ENCODE data around the gene JPH4. TPM values are rescaled to one million over a fixed set of nuclear protein-coding genes. Genes with fewer than 3 reads are reported as not detected.

JPH4 gene
- polyA plus RNA-seq, 3 donors from 2014 or later, result 0.10 TPM; not detected in 2

- H3K27me3 Mint-ChIP-seq (ENCODE audit: low read depth in 3 of 3), result peaks cover 0 to 2% (median 2%) of the 10 kb centered on the region in 3 donors
- H3K36me3 Mint-ChIP-seq, result no peaks in the 10 kb centered on the region
- H3K9me3 Mint-ChIP-seq, result no peaks in the 10 kb centered on the region
- no peak overlapping the region for H3K27ac Mint-ChIP-seq
- H3K4me3 Mint-ChIP-seq, result no peak overlapping the region
- H3K4me1 Mint-ChIP-seq, result no peaks in the 10 kb centered on the region
- no peak for DNase-seq
Observed at GRCh38 chr14:23525611-23526010, 53.0 kb downstream of the JPH4 start.

- Mint-ChIP-seq H3K4me1 (no peaks in the 10 kb centered on the region), H3K27me3 (ENCODE audit: low read depth in 3 of 3) (peaks cover 0 to 2% (median 2%) of the 10 kb centered on the region in 3 donors), H3K9me3 (no peaks in the 10 kb centered on the region), H3K4me3 (no peak overlapping the region), H3K36me3 (no peaks in the 10 kb centered on the region), H3K27ac (no peak overlapping the region)
- DNase-seq, result no peak
Observed at GRCh38 chr14:23524954-23525353, 53.6 kb downstream of the JPH4 start.

- no peak overlapping the region for H3K4me3 Mint-ChIP-seq
- peaks cover 0 to 4% (median 0%) of the 10 kb centered on the region in 3 donors for H3K36me3 Mint-ChIP-seq
- H3K27ac Mint-ChIP-seq, result no peak overlapping the region
- no peak for DNase-seq
- no peaks in the 10 kb centered on the region for H3K9me3 Mint-ChIP-seq
- H3K4me1 Mint-ChIP-seq, result no peaks in the 10 kb centered on the region
- H3K27me3 Mint-ChIP-seq (ENCODE audit: low read depth in 3 of 3), result no peaks in the 10 kb centered on the region
Observed at GRCh38 chr14:23523229-23524016, 55.2 kb downstream of the JPH4 start.

GRCh38 chr14:23522643-23523198, 55.9 kb downstream of the JPH4 start:
- Mint-ChIP-seq H3K4me1 (no peaks in the 10 kb centered on the region), H3K36me3 (peaks cover 0 to 4% (median 0%) of the 10 kb centered on the region in 3 donors), H3K4me3 (no peak overlapping the region), H3K27ac (no peak overlapping the region), H3K27me3 (ENCODE audit: low read depth in 3 of 3) (no peaks in the 10 kb centered on the region), H3K9me3 (no peaks in the 10 kb centered on the region)
- DNase-seq, result no peak

- Mint-ChIP-seq H3K9me3 (no peaks in the 10 kb centered on the region), H3K27ac (no peak overlapping the region), H3K27me3 (ENCODE audit: low read depth in 3 of 3) (no peaks in the 10 kb centered on the region), H3K4me1 (no peaks in the 10 kb centered on the region), H3K36me3 (peaks cover 0 to 4% (median 0%) of the 10 kb centered on the region in 3 donors), H3K4me3 (no peak overlapping the region)
- DNase-seq, result no peak
Observed at GRCh38 chr14:23521785-23522640, 56.6 kb downstream of the JPH4 start.

- Mint-ChIP-seq H3K9me3 (no peaks in the 10 kb centered on the region), H3K27me3 (ENCODE audit: low read depth in 3 of 3) (no peaks in the 10 kb centered on the region), H3K36me3 (peaks cover 0 to 4% (median 0%) of the 10 kb centered on the region in 3 donors), H3K4me3 (no peak overlapping the region), H3K27ac (no peak overlapping the region), H3K4me1 (no peaks in the 10 kb centered on the region)
- no peak for DNase-seq
Observed at GRCh38 chr14:23520899-23521533, 57.6 kb downstream of the JPH4 start.

- Mint-ChIP-seq H3K27ac (no peak overlapping the region), H3K9me3 (no peaks in the 10 kb centered on the region), H3K36me3 (peaks cover 0 to 5% (median 0%) of the 10 kb centered on the region in 3 donors), H3K4me1 (no peaks in the 10 kb centered on the region), H3K27me3 (ENCODE audit: low read depth in 3 of 3) (peaks cover 0 to 1% (median 0%) of the 10 kb centered on the region in 3 donors), H3K4me3 (no peak overlapping the region)
- no peak for DNase-seq
Observed at GRCh38 chr14:23518709-23519108, 59.9 kb downstream of the JPH4 start.

Other genes starting within 250 kb of the JPH4 start
- gene SLC22A17, start 225.9 kb downstream of the JPH4 start, polyA plus RNA-seq, result under 1 TPM in 1 of 3 donors, not detected in 2; 0.18 TPM
- not detected for gene EFS, start 213.6 kb downstream of the JPH4 start, polyA plus RNA-seq
- gene IL25, start 206.0 kb downstream of the JPH4 start, polyA plus RNA-seq, result not detected
- gene CMTM5, start 201.7 kb downstream of the JPH4 start, polyA plus RNA-seq, result 1 to 10 TPM in 1 of 3 donors, under 1 TPM in 1, not detected in 1; 0.27 to 4.0 TPM
- not detected for gene MYH6, start 170.5 kb downstream of the JPH4 start, polyA plus RNA-seq
- gene MYH7, start 143.1 kb downstream of the JPH4 start, polyA plus RNA-seq, result not detected
- 10 to 100 TPM; 52.3 to 84.8 (median 81.5) TPM for gene NGDN, start 109.1 kb downstream of the JPH4 start, polyA plus RNA-seq
- under 1 TPM in 1 of 3 donors, not detected in 2; 0.12 TPM for gene ZFHX2, start 27.0 kb downstream of the JPH4 start, polyA plus RNA-seq
- 10 to 100 TPM; 17.5 to 20.6 (median 19.5) TPM for gene THTPA, start 22.5 kb downstream of the JPH4 start, polyA plus RNA-seq
- gene AP1G2, start 11.0 kb downstream of the JPH4 start, polyA plus RNA-seq, result 10 to 100 TPM; 62.9 to 80.7 (median 64.4) TPM
- gene DHRS2, start 57.6 kb upstream of the JPH4 start, polyA plus RNA-seq, result under 1 TPM in 2 of 3 donors, not detected in 1; 0.28 to 0.58 TPM

Data from immature natural killer cell (primary cell).